Measurements from ENCODE around the gene ILKAP. TPM values are rescaled to one million over a fixed set of nuclear protein-coding genes. Genes with fewer than 3 reads are reported as not detected.
"Not testable (repeated sequence)": the region's sequence is repeated elsewhere in the genome, so short reads cannot be mapped to it uniquely, and the experiment has no call there.

The ILKAP gene
- total RNA-seq, 3 donors from 2014 or later, result 31.4 to 43.9 (median 38.3) TPM

DNA sequence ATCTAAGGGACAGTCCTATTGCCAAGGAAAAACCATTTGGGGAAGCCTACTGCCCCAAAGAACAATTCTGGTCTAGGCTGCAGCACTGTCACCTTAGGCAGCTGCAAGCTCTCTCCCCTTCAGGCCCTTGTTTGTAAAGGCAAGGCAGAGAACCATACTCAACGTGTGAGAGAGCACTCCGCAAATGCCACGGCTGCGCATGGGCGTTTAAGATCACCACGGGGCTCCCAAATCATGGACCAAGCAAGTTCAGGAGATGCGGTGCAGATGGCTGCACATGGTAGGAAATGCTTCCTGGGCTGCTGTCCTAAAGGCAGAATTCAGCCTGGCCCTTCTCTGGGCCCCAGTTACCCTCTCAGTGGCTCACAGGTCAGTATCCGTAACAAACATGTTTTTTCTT, 29.2 kb downstream of the ILKAP start:
- intact Hi-C loops (cut with DNase I; ENCODE audit: low total_unique reads), result no loop called here
- Histone ChIP-seq H3K27ac (no peak overlapping the region), H3K4me1 (no peaks in the 10 kb centered on the region), H3K4me3 (no peak overlapping the region), H3K9me3 (no peaks in the 10 kb centered on the region), H3K27me3 (no peaks in the 10 kb centered on the region), H3K36me3 (no peaks in the 10 kb centered on the region)
- TF ChIP-seq POLR2A (IDR thresholded peaks at IDR 0.05) (no peak), POLR2AphosphoS5 (IDR thresholded peaks at IDR 0.05) (no peak), CTCF (IDR thresholded peaks at IDR 0.05) (no peak)
- no peak for DNase-seq (ENCODE audit: low spot score in 2 of 2)

DNA sequence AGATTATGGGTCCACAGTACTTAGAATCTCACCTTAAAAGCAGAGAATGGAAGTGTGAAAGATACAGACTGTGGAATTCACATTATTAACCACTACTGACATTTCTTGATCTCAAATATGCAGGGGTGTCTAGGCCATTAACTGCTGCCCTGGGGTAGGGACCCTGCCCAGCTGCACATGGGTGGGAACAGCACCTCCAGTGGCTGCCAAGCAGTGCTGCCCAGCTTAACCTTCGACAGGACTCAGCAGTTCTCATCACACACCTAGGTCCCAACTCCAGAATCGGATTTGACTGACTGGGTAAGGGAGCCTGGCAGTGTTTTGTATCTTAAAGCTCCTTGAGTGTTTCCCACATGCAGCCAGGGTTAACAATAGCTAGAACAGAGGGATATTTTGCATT, 29.8 kb downstream of the ILKAP start:
- TF ChIP-seq POLR2AphosphoS5 (IDR thresholded peaks at IDR 0.05), result no peak
- no peak for TF ChIP-seq POLR2A (IDR thresholded peaks at IDR 0.05)
- no peak for TF ChIP-seq CTCF (IDR thresholded peaks at IDR 0.05)
- intact Hi-C loops (cut with DNase I; ENCODE audit: low total_unique reads), result no loop called here
- no peaks in the 10 kb centered on the region for H3K27me3 ChIP-seq
- H3K36me3 ChIP-seq, result no peaks in the 10 kb centered on the region
- H3K27ac ChIP-seq, result no peak overlapping the region
- no peak overlapping the region for H3K4me3 ChIP-seq
- H3K9me3 ChIP-seq, result no peaks in the 10 kb centered on the region
- H3K4me1 ChIP-seq, result no peaks in the 10 kb centered on the region
- DNase-seq (ENCODE audit: low spot score in 2 of 2), result no peak

DNA sequence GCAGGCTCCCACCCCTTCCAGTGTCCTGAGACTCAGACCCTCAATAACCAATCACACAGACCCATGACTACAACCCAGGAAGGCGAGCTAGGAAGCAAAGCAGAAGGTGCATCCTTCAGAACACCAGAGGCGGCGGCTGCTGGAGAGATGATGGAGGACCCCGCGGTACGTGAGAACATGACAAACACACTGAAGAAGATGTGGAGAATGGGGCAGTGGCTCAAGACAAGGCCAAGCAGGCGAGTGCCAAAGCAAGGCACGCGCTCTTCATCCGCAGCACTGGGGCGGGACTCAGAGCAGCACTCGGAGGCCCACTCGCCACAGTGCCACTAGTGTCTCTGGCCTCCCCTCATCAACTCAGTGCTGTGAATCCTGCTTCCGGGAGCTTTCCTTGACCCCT, 31.1 kb downstream of the ILKAP start:
- H3K27me3 ChIP-seq, result no peaks in the 10 kb centered on the region
- H3K9me3 ChIP-seq, result no peaks in the 10 kb centered on the region
- no peak overlapping the region for H3K4me3 ChIP-seq
- DNase-seq (ENCODE audit: low spot score in 2 of 2), result no peak
- H3K27ac ChIP-seq, result no peak overlapping the region
- no peak for TF ChIP-seq CTCF (IDR thresholded peaks at IDR 0.05)
- TF ChIP-seq POLR2A (IDR thresholded peaks at IDR 0.05), result no peak
- no peak for TF ChIP-seq POLR2AphosphoS5 (IDR thresholded peaks at IDR 0.05)
- no peaks in the 10 kb centered on the region for H3K36me3 ChIP-seq
- intact Hi-C loops (cut with DNase I; ENCODE audit: low total_unique reads), result no loop called here
- no peaks in the 10 kb centered on the region for H3K4me1 ChIP-seq

- Histone ChIP-seq H3K36me3 (no peaks in the 10 kb centered on the region), H3K27ac (no peak overlapping the region)
Measured at GRCh38 chr2:238171575-238172187, 31.8 kb downstream of the ILKAP start.

DNA sequence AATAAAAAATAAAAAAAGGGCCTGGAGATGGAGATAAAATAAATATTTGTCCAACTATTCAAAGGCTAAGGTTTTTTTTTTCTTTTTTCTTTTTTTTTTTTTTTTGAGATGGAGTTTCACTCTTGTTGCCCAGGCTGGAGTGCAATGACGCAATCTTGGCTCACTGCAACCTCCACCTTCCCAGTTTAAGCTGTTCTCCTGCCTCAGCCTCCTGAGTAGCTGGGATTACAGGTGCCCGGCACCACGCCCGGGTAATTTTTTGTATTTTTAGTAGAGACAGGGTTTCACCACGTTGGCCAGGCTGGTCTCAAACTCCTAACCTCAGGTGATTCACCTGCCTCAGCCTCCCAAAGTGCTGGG, 32.4 kb downstream of the ILKAP start:
- DNase-seq (ENCODE audit: low spot score in 2 of 2); H3K9me3 ChIP-seq; H3K27ac ChIP-seq; intact Hi-C loops (cut with DNase I; ENCODE audit: low total_unique reads); H3K4me1 ChIP-seq; H3K4me3 ChIP-seq; H3K27me3 ChIP-seq; H3K36me3 ChIP-seq: not testable (repeated sequence)

More at GRCh38 chr2:238171575-238172187, 31.8 kb downstream of the ILKAP start:
- no peak for DNase-seq (ENCODE audit: low spot score in 2 of 2)
- TF ChIP-seq POLR2AphosphoS5 (IDR thresholded peaks at IDR 0.05) (no peak), POLR2A (IDR thresholded peaks at IDR 0.05) (no peak), CTCF (IDR thresholded peaks at IDR 0.05) (no peak)
- H3K9me3 ChIP-seq, result no peaks in the 10 kb centered on the region
- H3K27me3 ChIP-seq, result no peaks in the 10 kb centered on the region
- intact Hi-C loops (cut with DNase I; ENCODE audit: low total_unique reads), result no loop called here
- H3K4me3 ChIP-seq, result no peak overlapping the region
- no peaks in the 10 kb centered on the region for H3K4me1 ChIP-seq
